Nephron progenitor cell (in vitro differentiated cells): ENCODE measurements around the gene NCR2.

Experiments
- DNase-seq: peaks from one replicate; pipeline ENCODE4 v3.0.0; 2021
- H3K27ac Mint-ChIP-seq: 2 replicates; pipeline ENCODE4 v1.8.0; 2021; ENCODE audit warnings: mild to moderate bottlenecking, moderate library complexity, mixed read lengths
- H3K27me3 Mint-ChIP-seq: 2 replicates; pipeline ENCODE4 v1.8.0; 2021; ENCODE audit warnings: mild to moderate bottlenecking, low read depth, mixed read lengths; ENCODE audit not compliant: poor library complexity
- H3K36me3 Mint-ChIP-seq: 2 replicates; pipeline ENCODE4 v1.8.0; 2021; ENCODE audit warnings: low read depth, mixed read lengths
- H3K4me1 Mint-ChIP-seq: 2 replicates; pipeline ENCODE4 v1.8.0; 2021; ENCODE audit warnings: mixed read lengths
- H3K4me3 Mint-ChIP-seq: 2 replicates; pipeline ENCODE4 v1.8.0; 2021; ENCODE audit warnings: mild to moderate bottlenecking, moderate library complexity, mixed read lengths
- H3K9me3 Mint-ChIP-seq: 2 replicates; pipeline ENCODE4 v1.8.0; 2021; ENCODE audit warnings: mild to moderate bottlenecking, moderate library complexity, mixed read lengths
- TF ChIP-seq, protein P1 (sequence below): fragments of 200-600 bp; sonication (generic); IDR thresholded peaks from 2 replicates; pipeline ENCODE4 v1.5.0; 2021; ENCODE audit warnings: antibody characterized with exemption

The NCR2 gene

DNA sequence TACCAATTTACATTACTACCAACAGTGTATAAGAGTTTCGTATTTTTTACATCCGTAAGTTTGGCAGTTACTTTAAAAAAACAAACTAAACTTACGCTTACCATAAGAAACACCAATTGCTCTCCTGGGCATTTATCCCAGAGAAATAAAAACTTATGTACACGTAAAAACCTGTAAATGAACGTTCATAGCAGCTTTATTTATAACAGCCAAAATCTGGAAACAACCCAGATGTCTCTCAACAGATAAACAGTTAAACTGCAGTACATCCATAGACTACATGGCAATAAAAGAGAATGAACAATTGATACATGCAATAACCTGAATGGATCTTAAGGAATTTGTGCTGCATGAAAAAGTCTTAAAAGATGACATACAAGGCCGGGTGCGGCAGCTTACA is 30.7 kb downstream of the NCR2 start:
- no peaks in the 10 kb centered on the region for H3K36me3 Mint-ChIP-seq
- H3K4me1 Mint-ChIP-seq, result peaks cover 16% of the 10 kb centered on the region
- DNase-seq, result no peak
- H3K9me3 Mint-ChIP-seq, result peaks cover 22% of the 10 kb centered on the region
- TF ChIP-seq, protein P1, sequence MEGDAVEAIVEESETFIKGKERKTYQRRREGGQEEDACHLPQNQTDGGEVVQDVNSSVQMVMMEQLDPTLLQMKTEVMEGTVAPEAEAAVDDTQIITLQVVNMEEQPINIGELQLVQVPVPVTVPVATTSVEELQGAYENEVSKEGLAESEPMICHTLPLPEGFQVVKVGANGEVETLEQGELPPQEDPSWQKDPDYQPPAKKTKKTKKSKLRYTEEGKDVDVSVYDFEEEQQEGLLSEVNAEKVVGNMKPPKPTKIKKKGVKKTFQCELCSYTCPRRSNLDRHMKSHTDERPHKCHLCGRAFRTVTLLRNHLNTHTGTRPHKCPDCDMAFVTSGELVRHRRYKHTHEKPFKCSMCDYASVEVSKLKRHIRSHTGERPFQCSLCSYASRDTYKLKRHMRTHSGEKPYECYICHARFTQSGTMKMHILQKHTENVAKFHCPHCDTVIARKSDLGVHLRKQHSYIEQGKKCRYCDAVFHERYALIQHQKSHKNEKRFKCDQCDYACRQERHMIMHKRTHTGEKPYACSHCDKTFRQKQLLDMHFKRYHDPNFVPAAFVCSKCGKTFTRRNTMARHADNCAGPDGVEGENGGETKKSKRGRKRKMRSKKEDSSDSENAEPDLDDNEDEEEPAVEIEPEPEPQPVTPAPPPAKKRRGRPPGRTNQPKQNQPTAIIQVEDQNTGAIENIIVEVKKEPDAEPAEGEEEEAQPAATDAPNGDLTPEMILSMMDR, result no peak
- H3K4me3 Mint-ChIP-seq, result no peak overlapping the region
- H3K27me3 Mint-ChIP-seq, result peaks cover 97% of the 10 kb centered on the region
- H3K27ac Mint-ChIP-seq, result no peak overlapping the region

DNA sequence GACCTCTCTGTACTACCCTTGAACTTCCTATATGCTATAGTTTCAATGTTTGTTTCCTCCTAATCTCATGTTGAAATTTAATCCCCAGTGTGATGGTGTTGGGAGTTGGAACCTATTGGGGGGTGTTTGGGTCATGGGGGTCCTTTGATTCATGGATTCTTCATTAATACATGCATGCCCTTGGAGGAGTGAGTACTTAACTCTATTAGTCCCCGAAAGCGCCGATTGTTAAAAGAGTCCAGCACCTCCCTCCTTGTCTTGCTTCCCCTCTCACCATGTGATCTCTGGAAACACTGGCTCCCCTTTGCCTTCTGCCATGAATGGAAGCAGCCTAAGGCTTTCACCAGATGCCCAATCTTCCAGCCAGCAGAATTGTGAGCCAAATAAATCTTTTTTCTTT is 31.7 kb downstream of the NCR2 start:
- Mint-ChIP-seq H3K36me3 (no peaks in the 10 kb centered on the region), H3K27ac (no peak overlapping the region), H3K4me1 (peaks cover 25% of the 10 kb centered on the region), H3K4me3 (no peak overlapping the region), H3K9me3 (peaks cover 13% of the 10 kb centered on the region), H3K27me3 (peaks cover 94% of the 10 kb centered on the region)
- TF ChIP-seq, protein P1, result no peak
- no peak for DNase-seq

DNA sequence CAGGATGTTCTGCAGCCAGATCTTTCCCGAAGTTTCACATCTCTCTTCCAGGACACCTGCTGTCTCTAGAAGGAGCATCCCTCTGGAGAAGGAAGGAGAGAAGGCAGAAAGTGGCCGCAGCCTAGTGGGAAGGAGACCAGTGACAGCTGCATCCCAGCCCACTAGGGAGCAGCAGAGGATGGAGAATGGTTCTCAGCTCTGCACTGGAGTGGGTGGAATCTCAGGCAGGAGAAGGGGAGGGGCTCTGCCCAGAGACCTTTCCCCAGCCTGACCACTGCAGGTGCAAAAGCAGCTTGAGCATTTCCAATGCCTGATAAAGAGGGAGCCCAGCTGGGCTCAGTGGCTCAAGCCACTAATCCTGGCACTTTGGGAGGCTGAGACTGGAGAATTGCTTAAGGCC is 32.3 kb downstream of the NCR2 start:
- H3K27ac Mint-ChIP-seq, result no peak overlapping the region
- peak; percentile 80 for DNase-seq
- peaks cover 6% of the 10 kb centered on the region for H3K9me3 Mint-ChIP-seq
- TF ChIP-seq, protein P1, result peak; percentile 76
- H3K27me3 Mint-ChIP-seq, result peaks cover 93% of the 10 kb centered on the region
- peaks cover 31% of the 10 kb centered on the region for H3K4me1 Mint-ChIP-seq
- no peaks in the 10 kb centered on the region for H3K36me3 Mint-ChIP-seq
- no peak overlapping the region for H3K4me3 Mint-ChIP-seq

GRCh38 chr6:41370488-41371111 is 35.2 kb downstream of the NCR2 start:
- H3K4me3 Mint-ChIP-seq, result peak overlapping the region; percentile 77
- TF ChIP-seq, protein P1, result no peak
- H3K27ac Mint-ChIP-seq, result no peak overlapping the region
- H3K27me3 Mint-ChIP-seq, result peaks cover 88% of the 10 kb centered on the region
- no peak for DNase-seq
- H3K4me1 Mint-ChIP-seq, result peaks cover 52% of the 10 kb centered on the region
- no peaks in the 10 kb centered on the region for H3K9me3 Mint-ChIP-seq
- H3K36me3 Mint-ChIP-seq, result no peaks in the 10 kb centered on the region

GRCh38 chr6:41371461-41371991 is 36.1 kb downstream of the NCR2 start:
- Mint-ChIP-seq H3K4me1 (peaks cover 61% of the 10 kb centered on the region), H3K27me3 (peaks cover 88% of the 10 kb centered on the region), H3K9me3 (no peaks in the 10 kb centered on the region), H3K4me3 (peak overlapping the region; percentile 77), H3K36me3 (no peaks in the 10 kb centered on the region), H3K27ac (no peak overlapping the region)
- peak; percentile 70 for DNase-seq
- TF ChIP-seq, protein P1, result no peak
